KMS-11 (cell line): ENCODE data around the gene SORCS2.

Experiments
- H2AFZ ChIP-seq: fragments of 200-600 bp; sonication (generic); 2 replicates; pipeline ENCODE4 v1.6.1; 2016; ENCODE audit warnings: antibody characterized with exemption, mixed run types, low read depth
- H3K27ac ChIP-seq: fragments of 200-600 bp; sonication (generic); 2 replicates; pipeline ENCODE4 v1.6.1; 2016; ENCODE audit warnings: mild to moderate bottlenecking, mixed run types
- H3K27me3 ChIP-seq: fragments of 200-600 bp; sonication (generic); 2 replicates; pipeline ENCODE4 v1.6.1; 2017; ENCODE audit warnings: mild to moderate bottlenecking, low read depth, mixed run types, moderate library complexity; ENCODE audit not compliant: insufficient read depth
- H3K36me3 ChIP-seq: fragments of 200-600 bp; sonication (generic); 2 replicates; pipeline ENCODE4 v1.6.1; 2017; ENCODE audit warnings: mild to moderate bottlenecking, mixed run types; ENCODE audit not compliant: insufficient read depth
- H3K4me1 ChIP-seq: fragments of 200-600 bp; sonication (generic); 2 replicates; pipeline ENCODE4 v1.6.1; 2016; ENCODE audit warnings: mild to moderate bottlenecking, low read depth, mixed run types; ENCODE audit not compliant: poor library complexity, severe bottlenecking
- H3K4me2 ChIP-seq: fragments of 200-600 bp; sonication (generic); 2 replicates; pipeline ENCODE4 v1.7.0; 2016; ENCODE audit warnings: mild to moderate bottlenecking, mixed run types
- H3K4me3 ChIP-seq: fragments of 200-600 bp; sonication (generic); IDR thresholded peaks from 2 replicates; pipeline ENCODE4 v1.6.1; 2017; ENCODE audit warnings: low read depth, low read length, mixed read lengths; ENCODE audit not compliant: insufficient read depth
- H3K79me2 ChIP-seq: fragments of 200-600 bp; sonication (generic); 2 replicates; pipeline ENCODE4 v1.6.1; 2016; ENCODE audit warnings: low read depth, mixed run types; ENCODE audit not compliant: insufficient read depth
- H3K9ac ChIP-seq: fragments of 200-600 bp; sonication (generic); 2 replicates; pipeline ENCODE4 v1.6.1; 2016; ENCODE audit warnings: mild to moderate bottlenecking, mixed run types
- H4K20me1 ChIP-seq: fragments of 200-600 bp; sonication (generic); 2 replicates; pipeline ENCODE4 v1.6.1; 2016; ENCODE audit warnings: mild to moderate bottlenecking, mixed run types; ENCODE audit not compliant: insufficient read depth
- TF ChIP-seq, protein P1 (sequence below): fragments of 200-600 bp; sonication (generic); conservative IDR thresholded peaks from 2 replicates; pipeline ENCODE4 v1.6.1; 2017; ENCODE audit warnings: low read depth, mild to moderate bottlenecking, antibody characterized with exemption, low read length, moderate library complexity, mixed read lengths

SORCS2 gene

DNA sequence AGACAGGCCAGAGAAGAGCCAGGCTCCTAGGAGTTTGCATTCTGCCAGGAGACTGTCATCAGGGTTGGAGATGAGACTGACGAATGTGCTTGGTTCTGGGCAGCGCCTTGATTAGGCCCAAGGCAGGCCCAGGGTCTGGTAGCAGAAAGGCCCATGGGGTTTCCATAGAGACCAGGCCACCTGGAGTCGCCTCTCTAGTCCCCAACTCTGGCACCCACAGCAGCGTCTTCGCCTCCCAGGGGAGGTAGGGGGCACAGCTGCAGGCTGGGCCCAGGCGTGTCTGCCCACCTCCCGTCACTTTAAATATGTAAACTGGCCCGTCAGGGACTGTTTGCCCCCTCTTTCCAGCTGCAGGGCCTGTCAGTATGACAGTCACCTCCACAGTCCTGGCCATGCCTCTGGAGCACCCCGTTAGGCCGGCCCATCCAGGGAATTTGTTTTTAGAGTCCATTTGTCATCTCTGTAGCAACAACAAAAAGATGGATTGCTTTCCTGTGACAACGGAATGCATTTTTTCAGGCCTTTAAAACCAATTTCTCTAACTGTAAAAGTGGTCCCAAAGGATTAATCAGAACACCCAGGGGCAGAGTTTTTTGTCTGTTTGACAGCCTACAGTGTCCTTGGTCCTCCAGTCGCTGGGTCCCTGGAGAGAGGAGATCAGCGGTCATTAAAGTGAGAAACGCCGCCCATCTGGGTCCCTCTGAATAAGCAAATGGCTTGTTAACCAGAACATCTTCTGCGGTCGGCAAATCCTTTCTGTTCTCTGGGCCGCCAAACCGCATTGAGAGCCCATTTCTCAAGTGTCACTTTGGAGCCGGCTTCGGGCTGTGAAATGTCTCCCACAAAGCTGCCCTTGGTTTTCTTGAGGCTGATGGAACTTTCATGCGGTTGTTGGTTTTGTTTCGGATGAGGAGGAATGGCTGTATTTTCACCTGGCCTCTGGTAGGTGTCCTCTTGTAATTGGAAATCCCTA lies 395.4 kb downstream of the SORCS2 start:
- no peaks in the 10 kb centered on the region for H3K79me2 ChIP-seq
- H3K36me3 ChIP-seq = no peaks in the 10 kb centered on the region
- peaks cover 4% of the 10 kb centered on the region for H3K27me3 ChIP-seq
- H4K20me1 ChIP-seq = no peaks in the 10 kb centered on the region
- H3K27ac ChIP-seq = no peak overlapping the region
- H2AFZ ChIP-seq = no peak overlapping the region
- H3K4me1 ChIP-seq = no peaks in the 10 kb centered on the region
- no peak overlapping the region for H3K4me3 ChIP-seq
- TF ChIP-seq, protein P1, sequence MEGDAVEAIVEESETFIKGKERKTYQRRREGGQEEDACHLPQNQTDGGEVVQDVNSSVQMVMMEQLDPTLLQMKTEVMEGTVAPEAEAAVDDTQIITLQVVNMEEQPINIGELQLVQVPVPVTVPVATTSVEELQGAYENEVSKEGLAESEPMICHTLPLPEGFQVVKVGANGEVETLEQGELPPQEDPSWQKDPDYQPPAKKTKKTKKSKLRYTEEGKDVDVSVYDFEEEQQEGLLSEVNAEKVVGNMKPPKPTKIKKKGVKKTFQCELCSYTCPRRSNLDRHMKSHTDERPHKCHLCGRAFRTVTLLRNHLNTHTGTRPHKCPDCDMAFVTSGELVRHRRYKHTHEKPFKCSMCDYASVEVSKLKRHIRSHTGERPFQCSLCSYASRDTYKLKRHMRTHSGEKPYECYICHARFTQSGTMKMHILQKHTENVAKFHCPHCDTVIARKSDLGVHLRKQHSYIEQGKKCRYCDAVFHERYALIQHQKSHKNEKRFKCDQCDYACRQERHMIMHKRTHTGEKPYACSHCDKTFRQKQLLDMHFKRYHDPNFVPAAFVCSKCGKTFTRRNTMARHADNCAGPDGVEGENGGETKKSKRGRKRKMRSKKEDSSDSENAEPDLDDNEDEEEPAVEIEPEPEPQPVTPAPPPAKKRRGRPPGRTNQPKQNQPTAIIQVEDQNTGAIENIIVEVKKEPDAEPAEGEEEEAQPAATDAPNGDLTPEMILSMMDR = no peak
- no peak overlapping the region for H3K9ac ChIP-seq
- no peak overlapping the region for H3K4me2 ChIP-seq

DNA sequence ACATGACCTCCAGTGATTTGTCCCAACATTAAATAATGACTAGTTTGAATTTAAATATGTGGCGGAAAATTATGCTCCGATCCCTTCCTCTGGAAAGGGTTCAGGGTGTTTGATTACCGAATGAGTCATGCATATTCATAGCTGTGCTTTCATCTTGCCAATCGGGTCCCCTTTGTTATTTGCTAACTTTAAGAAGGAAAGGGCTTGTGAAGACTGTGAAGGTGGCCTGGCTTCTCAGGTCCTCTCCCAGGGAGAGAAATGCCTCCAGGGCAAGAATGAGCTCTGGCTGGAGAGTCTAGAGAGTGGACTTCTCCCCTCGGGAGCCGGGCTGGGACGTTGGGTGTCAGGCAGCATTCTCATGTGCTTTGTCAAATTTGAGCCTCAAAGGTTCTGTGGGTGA lies 397.9 kb downstream of the SORCS2 start:
- no peak overlapping the region for H3K4me2 ChIP-seq
- no peaks in the 10 kb centered on the region for H4K20me1 ChIP-seq
- no peaks in the 10 kb centered on the region for H3K79me2 ChIP-seq
- TF ChIP-seq, protein P1 = no peak
- no peak overlapping the region for H3K27ac ChIP-seq
- H3K9ac ChIP-seq = no peak overlapping the region
- no peaks in the 10 kb centered on the region for H3K36me3 ChIP-seq
- H2AFZ ChIP-seq = no peak overlapping the region
- H3K4me1 ChIP-seq = no peaks in the 10 kb centered on the region
- H3K27me3 ChIP-seq = peaks cover 4% of the 10 kb centered on the region
- no peak overlapping the region for H3K4me3 ChIP-seq

DNA sequence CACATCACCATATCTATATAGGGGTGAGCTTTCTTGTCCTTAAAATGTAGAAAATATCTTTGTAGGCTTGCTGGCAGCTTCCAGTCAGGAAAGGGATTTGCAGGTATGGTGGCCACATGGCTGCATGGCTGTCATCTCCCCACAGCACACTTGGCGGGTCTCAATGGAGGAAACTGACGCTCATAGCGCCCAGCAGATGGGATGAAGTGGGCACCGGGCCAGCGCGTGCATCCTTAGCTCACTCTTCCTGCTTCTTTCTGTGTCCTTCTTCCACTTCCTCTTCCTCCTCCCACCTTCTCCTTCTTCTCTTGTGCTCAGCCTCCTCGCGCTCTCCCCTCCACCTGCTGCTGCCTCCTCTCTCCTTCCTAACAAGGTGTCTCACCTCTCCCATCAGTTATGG lies 398.6 kb downstream of the SORCS2 start:
- H3K9ac ChIP-seq = no peak overlapping the region
- H3K27ac ChIP-seq = no peak overlapping the region
- no peaks in the 10 kb centered on the region for H3K4me1 ChIP-seq
- H3K79me2 ChIP-seq = no peaks in the 10 kb centered on the region
- H3K36me3 ChIP-seq = no peaks in the 10 kb centered on the region
- peaks cover 4% of the 10 kb centered on the region for H3K27me3 ChIP-seq
- no peaks in the 10 kb centered on the region for H4K20me1 ChIP-seq
- TF ChIP-seq, protein P1 = no peak
- no peak overlapping the region for H2AFZ ChIP-seq
- no peak overlapping the region for H3K4me3 ChIP-seq
- no peak overlapping the region for H3K4me2 ChIP-seq

DNA sequence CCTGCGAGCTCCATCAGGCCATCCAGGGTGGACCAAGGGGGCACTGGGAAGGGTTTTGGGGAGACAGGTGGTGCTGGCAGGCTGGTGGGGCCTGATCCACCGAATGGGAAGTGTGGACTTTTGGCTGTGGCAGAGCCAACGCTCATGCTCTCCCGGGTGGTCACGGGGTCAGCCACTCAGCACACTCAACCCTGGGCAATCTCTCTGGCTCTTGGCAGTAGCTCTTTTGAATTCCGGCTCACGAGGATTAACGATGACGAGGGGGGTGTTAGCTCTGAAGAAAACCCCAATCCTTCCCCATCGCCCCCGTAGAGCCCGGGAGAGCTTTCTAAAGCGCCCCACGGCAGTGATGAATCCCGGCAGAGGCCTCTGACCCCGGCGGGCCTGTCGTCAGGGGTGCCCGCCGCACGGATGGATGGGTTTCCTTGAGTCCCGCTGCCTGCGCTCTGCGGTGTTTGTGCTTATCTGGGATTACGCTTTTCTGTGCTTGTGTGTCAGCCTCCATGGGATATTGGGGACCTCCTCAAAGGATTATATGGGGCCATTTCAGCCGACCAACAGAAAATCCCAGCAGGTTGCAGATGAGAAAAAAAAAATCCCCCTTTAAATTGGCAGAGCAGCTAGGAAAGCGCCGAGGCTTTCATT lies 399.2 kb downstream of the SORCS2 start:
- Histone ChIP-seq H3K36me3 (no peaks in the 10 kb centered on the region), H3K27me3 (peaks cover 4% of the 10 kb centered on the region), H2AFZ (no peak overlapping the region), H4K20me1 (no peaks in the 10 kb centered on the region), H3K27ac (no peak overlapping the region), H3K4me3 (no peak overlapping the region), H3K4me1 (no peaks in the 10 kb centered on the region), H3K4me2 (no peak overlapping the region), H3K9ac (no peak overlapping the region), H3K79me2 (no peaks in the 10 kb centered on the region)
- TF ChIP-seq, protein P1 = no peak
